Thyroid gland (tissue), 4 donors: Measurements from ENCODE around the gene RBPMS2. TPM values are rescaled to one million over a fixed set of nuclear protein-coding genes. Genes with fewer than 3 reads are reported as not detected.

Experiments used
- DNase-seq, 2 donors: peaks; one replicate each; pipeline ENCODE4 v3.0.0-alpha.2; 2019
- H3K27ac ChIP-seq, 3 donors: fragments of 200-600 bp; sonication (generic); 1 replicate in 2 of 3; 2 replicates in 1 of 3; pipeline ENCODE4 v1.5.1; 2016 to 2019; ENCODE audit warnings: mild to moderate bottlenecking in 1 of 3, moderate library complexity in 1 of 3
- H3K27me3 ChIP-seq: fragments of 200-600 bp; sonication (generic); one replicate; pipeline ENCODE4 v1.5.1; 2019
- H3K36me3 ChIP-seq, 2 donors: fragments of 200-600 bp; sonication (generic); one replicate each; pipeline ENCODE4 v1.5.1; 2016 to 2019
- H3K4me1 ChIP-seq, 2 donors: fragments of 200-600 bp; sonication (generic); one replicate each; pipeline ENCODE4 v1.5.1; 2017 to 2019
- H3K4me3 ChIP-seq, 3 donors: fragments of 200-600 bp; sonication (generic); replicated peaks in 1 of 3; 1 replicate in 2 of 3; 2 replicates in 1 of 3; pipeline ENCODE4 v1.5.1; 2016; ENCODE audit warnings: mild to moderate bottlenecking in 1 of 3
- H3K9me3 ChIP-seq: fragments of 200-600 bp; sonication (generic); one replicate; pipeline ENCODE4 v1.5.1; 2017
- POLR2A ChIP-seq, 2 donors: fragments of 450-650 bp; IDR thresholded peaks; one replicate each; pipeline ENCODE4 v1.6.1; 2017; ENCODE audit warnings: antibody characterized with exemption in 2 of 2, mild to moderate bottlenecking in 2 of 2, moderate library complexity in 1 of 2
- WGBS, 2 donors: methylation state at CpG; one replicate each; pipeline ENCODE4 v1.1.5; 2017; 5-methylcytosine and 5-hydroxymethylcytosine counted together
- intact Hi-C: fragments of 100-400 bp; cut with DNase I; formaldehyde crosslinking; loops from one replicate; pipeline ENCODE4 v1.15.1; 2023
- total RNA-seq, 4 donors: library from RNA; depleted of rRNA; stranded (reverse); fragments of >200 nt; gene quantifications; one replicate each; pipeline ENCODE4 v1.2.3, GENCODE V29; 2016
- TF ChIP-seq, protein P1 (sequence below), 6 experiments: fragments of 200-600 bp in 3 of 6; fragments of 450-650 bp in 3 of 6; sonication (generic) in 3 of 6; IDR thresholded peaks; one replicate each; pipeline ENCODE4 v1.5.1; 2016 to 2019; ENCODE audit warnings: antibody characterized with exemption in 6 of 6, mild to moderate bottlenecking in 2 of 6, inconsistent platforms in 1 of 6, moderate library complexity in 1 of 6

Gene RBPMS2
- total RNA-seq, 4 donors from 2014 or later, result 2.6 to 3.5 (median 3.1) TPM

DNA sequence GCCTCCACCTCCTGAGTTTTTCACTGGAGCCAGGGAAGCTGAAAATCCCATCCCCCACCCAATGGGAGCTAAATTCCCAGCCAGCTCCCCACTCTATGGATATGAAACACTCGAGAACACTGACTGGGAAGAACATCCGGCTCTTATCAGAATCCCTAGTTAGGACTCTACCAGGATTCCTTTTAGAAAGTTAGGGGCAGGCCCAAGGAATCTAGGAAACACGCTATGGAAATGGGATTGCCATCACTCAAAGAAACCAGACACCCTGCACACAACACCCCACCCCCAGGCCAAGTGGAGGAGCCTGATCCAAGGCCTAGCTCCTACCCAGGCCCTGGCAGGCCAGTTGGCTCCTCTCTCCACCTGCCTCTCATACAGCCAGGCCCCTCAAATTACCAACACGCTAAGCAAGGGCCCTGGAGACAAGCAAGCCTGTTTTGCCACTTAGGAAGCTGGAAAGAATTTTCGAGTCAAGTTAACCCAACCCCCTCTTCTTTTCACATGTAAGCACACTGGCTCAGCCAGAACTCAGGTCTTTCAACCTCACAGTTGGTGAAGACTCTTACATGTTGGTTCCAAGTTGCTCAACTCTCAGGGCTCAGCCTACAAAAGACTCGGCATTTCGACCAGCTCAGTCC lies 75.5 kb downstream of the RBPMS2 start:
- peak in 1 of 2 donors; percentile 51 for TF ChIP-seq POLR2A (IDR thresholded peaks at IDR 0.05)
- TF ChIP-seq, protein P1, sequence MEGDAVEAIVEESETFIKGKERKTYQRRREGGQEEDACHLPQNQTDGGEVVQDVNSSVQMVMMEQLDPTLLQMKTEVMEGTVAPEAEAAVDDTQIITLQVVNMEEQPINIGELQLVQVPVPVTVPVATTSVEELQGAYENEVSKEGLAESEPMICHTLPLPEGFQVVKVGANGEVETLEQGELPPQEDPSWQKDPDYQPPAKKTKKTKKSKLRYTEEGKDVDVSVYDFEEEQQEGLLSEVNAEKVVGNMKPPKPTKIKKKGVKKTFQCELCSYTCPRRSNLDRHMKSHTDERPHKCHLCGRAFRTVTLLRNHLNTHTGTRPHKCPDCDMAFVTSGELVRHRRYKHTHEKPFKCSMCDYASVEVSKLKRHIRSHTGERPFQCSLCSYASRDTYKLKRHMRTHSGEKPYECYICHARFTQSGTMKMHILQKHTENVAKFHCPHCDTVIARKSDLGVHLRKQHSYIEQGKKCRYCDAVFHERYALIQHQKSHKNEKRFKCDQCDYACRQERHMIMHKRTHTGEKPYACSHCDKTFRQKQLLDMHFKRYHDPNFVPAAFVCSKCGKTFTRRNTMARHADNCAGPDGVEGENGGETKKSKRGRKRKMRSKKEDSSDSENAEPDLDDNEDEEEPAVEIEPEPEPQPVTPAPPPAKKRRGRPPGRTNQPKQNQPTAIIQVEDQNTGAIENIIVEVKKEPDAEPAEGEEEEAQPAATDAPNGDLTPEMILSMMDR (IDR thresholded peaks at IDR 0.05), result no peak
- Histone ChIP-seq H3K27ac (peak overlapping the region; percentile 68 to 94 (median 92)), H3K36me3 (no peaks in the 10 kb centered on the region), H3K4me1 (peaks cover 57 to 62% of the 10 kb centered on the region in 2 donors), H3K9me3 (no peaks in the 10 kb centered on the region), H3K27me3 (no peaks in the 10 kb centered on the region), H3K4me3 (no peak overlapping the region)
- intact Hi-C loops, result no loop called here
- WGBS, 2 donors, result 18 to 31% methylated on average over 6 to 7 of the region's 7 CpGs
- peak; percentile 84 to 88 for DNase-seq

DNA sequence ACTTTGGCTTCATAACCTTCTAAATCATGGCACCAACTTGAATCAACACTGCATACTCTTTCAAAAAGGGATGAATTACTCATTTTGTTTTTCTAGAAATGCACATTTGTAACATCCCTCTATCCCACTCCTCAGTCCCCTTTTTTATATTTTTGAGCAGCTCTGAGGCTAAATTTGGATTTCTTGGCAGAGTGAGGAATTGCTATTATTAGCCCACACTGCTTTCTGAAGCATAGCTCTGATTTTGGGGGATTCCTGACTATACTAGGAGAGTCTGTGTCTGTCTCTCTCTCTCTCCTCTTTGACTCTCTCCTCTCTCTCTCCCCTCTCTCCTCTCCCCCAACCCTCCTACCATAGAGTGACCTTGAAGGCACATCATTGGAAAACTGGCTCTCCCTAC lies 76.6 kb downstream of the RBPMS2 start:
- no peak overlapping the region for H3K4me3 ChIP-seq
- no peaks in the 10 kb centered on the region for H3K36me3 ChIP-seq
- H3K27ac ChIP-seq, result peak overlapping the region; percentile 68 to 94 (median 92)
- peaks cover 57 to 61% of the 10 kb centered on the region in 2 donors for H3K4me1 ChIP-seq
- no peak for DNase-seq
- intact Hi-C loops, result no loop called here
- no peaks in the 10 kb centered on the region for H3K27me3 ChIP-seq
- no peaks in the 10 kb centered on the region for H3K9me3 ChIP-seq
- TF ChIP-seq, protein P1 (IDR thresholded peaks at IDR 0.05), result no peak
- TF ChIP-seq POLR2A (IDR thresholded peaks at IDR 0.05), result no peak

DNA sequence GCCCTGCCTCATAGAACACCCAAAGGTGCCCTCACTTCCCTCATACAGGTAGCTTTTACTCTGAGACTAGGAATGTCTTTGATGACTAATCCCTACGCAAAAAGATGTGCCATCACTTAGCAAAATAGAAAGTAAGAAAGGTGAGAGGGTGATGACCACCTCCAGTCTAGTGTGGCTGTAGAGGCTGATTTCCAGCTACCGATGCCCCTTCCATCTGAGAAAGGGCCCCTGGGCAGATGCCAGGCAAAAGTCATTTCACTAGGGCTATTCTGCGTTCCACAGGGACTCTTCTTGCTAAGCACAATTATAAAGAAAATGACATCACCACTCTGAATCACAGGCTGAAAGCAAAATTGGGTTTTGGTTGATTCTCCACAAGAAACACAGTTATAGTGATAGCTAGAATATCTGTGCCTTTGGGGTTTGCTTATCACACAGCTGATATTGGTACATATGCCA lies 77.4 kb downstream of the RBPMS2 start:
- Histone ChIP-seq H3K4me3 (no peak overlapping the region), H3K4me1 (peaks cover 61 to 64% of the 10 kb centered on the region in 2 donors), H3K27me3 (no peaks in the 10 kb centered on the region), H3K36me3 (no peaks in the 10 kb centered on the region), H3K27ac (peak overlapping the region; percentile 50 to 92 (median 68)), H3K9me3 (no peaks in the 10 kb centered on the region)
- WGBS, 2 donors, result 40 to 48% methylated on average over 3 of the region's 3 CpGs
- peak; percentile 22 for DNase-seq
- intact Hi-C loops, result no loop called here
- TF ChIP-seq, protein P1 (IDR thresholded peaks at IDR 0.05), result no peak
- TF ChIP-seq POLR2A (IDR thresholded peaks at IDR 0.05), result no peak

DNA sequence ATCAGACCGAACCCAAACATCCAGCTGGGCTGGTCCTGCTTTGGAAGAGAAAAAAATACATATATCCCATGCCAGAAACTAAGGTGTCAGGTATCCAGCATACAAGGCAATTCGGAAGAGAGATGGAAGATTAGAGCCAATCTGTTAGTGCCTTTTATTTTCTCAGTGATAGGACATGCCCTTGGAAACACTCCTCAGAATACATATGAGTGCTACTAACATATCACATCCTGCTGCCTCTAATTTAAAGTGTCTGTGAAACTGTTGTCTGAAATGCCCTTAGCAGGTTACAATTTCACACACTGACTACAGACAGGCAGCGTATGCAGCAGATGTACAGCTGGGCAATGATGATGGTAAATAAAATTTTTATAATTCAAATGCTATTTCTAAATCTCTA lies 78.9 kb downstream of the RBPMS2 start:
- Histone ChIP-seq H3K36me3 (no peaks in the 10 kb centered on the region), H3K27me3 (no peaks in the 10 kb centered on the region), H3K4me3 (no peak overlapping the region), H3K4me1 (peaks cover 52 to 62% of the 10 kb centered on the region in 2 donors), H3K27ac (peak overlapping the region in 1 of 3 donors; percentile 10), H3K9me3 (no peaks in the 10 kb centered on the region)
- intact Hi-C loops, result no loop called here
- WGBS, 2 donors, result 79 to 85% methylated on average over 3 of the region's 3 CpGs
- no peak for DNase-seq
- TF ChIP-seq POLR2A (IDR thresholded peaks at IDR 0.05), result no peak
- TF ChIP-seq, protein P1 (IDR thresholded peaks at IDR 0.05), result no peak

DNA sequence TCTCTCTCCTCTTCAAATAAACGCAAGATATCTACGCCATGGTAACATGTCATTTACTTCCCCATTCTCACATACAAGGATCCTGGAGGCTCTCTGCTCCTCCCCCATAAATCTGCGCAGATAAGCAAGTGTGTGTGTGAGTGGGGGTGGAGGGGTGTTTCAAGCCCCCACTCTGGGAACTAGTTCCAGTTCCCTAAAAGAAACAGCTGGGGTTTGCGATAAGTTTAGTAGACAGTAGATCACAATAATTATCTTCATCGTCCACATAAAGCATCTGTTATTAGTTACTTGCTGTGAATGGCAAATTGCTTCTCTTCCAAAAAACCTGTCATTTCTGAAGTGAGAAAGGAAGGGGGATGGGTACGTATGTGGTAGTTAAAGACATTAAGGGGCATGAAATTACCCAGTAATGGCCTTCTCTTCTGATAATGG lies 79.8 kb downstream of the RBPMS2 start:
- intact Hi-C loops, result no loop called here
- Histone ChIP-seq H3K4me3 (no peak overlapping the region), H3K36me3 (peaks cover under 1 to 6% of the 10 kb centered on the region in 2 donors), H3K9me3 (no peaks in the 10 kb centered on the region), H3K27me3 (no peaks in the 10 kb centered on the region), H3K4me1 (peaks cover 43 to 53% of the 10 kb centered on the region in 2 donors), H3K27ac (peak overlapping the region in 1 of 3 donors; percentile 15)
- TF ChIP-seq, protein P1 (IDR thresholded peaks at IDR 0.05), result no peak
- TF ChIP-seq POLR2A (IDR thresholded peaks at IDR 0.05), result no peak
- DNase-seq, result no peak
- 83% methylated on average over 6 of the region's 6 CpGs for WGBS, 2 donors
